GM23338 (cell line): ENCODE measurements around the gene LHX1.
A peak's percentile ranks its signal among the peaks of the same experiment; 100 is the strongest.

Experiments
- CREB1 ChIP-seq: fragments of 250-450 bp; sonication (Bioruptor Pico); IDR thresholded peaks from 2 replicates; pipeline ENCODE4 v1.5.0; 2020; ENCODE audit warnings: low read depth, mild to moderate bottlenecking, moderate library complexity
- EZH2 ChIP-seq: fragments of 200-600 bp; sonication (generic); IDR thresholded peaks from one replicate; pipeline ENCODE4 v1.8.0; 2017; ENCODE audit warnings: antibody characterized with exemption, mild to moderate bottlenecking, low read depth; ENCODE audit not compliant: unreplicated experiment
- EZH2phosphoT487 ChIP-seq: fragments of 200-600 bp; sonication (generic); IDR thresholded peaks from one replicate; pipeline ENCODE4 v1.8.1; 2018; ENCODE audit warnings: antibody characterized with exemption; ENCODE audit not compliant: unreplicated experiment
- JUNB ChIP-seq: IDR thresholded peaks from one replicate; pipeline ENCODE4 v1.6.1; 2016; ENCODE audit warnings: antibody characterized with exemption; ENCODE audit not compliant: unreplicated experiment
- POLR2AphosphoS5 ChIP-seq: IDR thresholded peaks from 2 replicates; pipeline ENCODE4 v1.6.1; 2016; ENCODE audit warnings: antibody characterized with exemption, low read depth
- STAT1 ChIP-seq: IDR thresholded peaks from one replicate; pipeline ENCODE4 v1.6.1; 2016; ENCODE audit warnings: antibody characterized with exemption; ENCODE audit not compliant: unreplicated experiment
- ZNF331 ChIP-seq: fragments of 250-450 bp; sonication (Bioruptor Pico); IDR thresholded peaks from 2 replicates; pipeline ENCODE4 v1.5.0; 2020; ENCODE audit warnings: low read depth, mild to moderate bottlenecking, moderate library complexity
- TF ChIP-seq, protein P1 (sequence below), 2 experiments: fragments of 200-600 bp in 1 of 2; sonication (generic) in 1 of 2; conservative IDR thresholded peaks; 2 replicates each; pipeline versions ENCODE4 v1.5.1 to v1.6.1; 2016 to 2017; ENCODE audit warnings: antibody characterized with exemption in 2 of 2, low read depth in 2 of 2, mild to moderate bottlenecking in 2 of 2, moderate library complexity in 1 of 2
- TF ChIP-seq, protein P2 (sequence below): IDR thresholded peaks from one replicate; pipeline ENCODE4 v1.6.1; 2018; ENCODE audit warnings: antibody characterized with exemption; ENCODE audit not compliant: unreplicated experiment
- TF ChIP-seq, protein P3 (sequence below): IDR thresholded peaks from 2 replicates; pipeline ENCODE4 v1.6.1; 2016; ENCODE audit warnings: antibody characterized with exemption
- TF ChIP-seq, protein P4 (sequence below): fragments of 250-450 bp; sonication (Bioruptor Pico); IDR thresholded peaks from 2 replicates; pipeline ENCODE4 v1.5.0; 2020; ENCODE audit warnings: mild to moderate bottlenecking, moderate library complexity

DNA sequence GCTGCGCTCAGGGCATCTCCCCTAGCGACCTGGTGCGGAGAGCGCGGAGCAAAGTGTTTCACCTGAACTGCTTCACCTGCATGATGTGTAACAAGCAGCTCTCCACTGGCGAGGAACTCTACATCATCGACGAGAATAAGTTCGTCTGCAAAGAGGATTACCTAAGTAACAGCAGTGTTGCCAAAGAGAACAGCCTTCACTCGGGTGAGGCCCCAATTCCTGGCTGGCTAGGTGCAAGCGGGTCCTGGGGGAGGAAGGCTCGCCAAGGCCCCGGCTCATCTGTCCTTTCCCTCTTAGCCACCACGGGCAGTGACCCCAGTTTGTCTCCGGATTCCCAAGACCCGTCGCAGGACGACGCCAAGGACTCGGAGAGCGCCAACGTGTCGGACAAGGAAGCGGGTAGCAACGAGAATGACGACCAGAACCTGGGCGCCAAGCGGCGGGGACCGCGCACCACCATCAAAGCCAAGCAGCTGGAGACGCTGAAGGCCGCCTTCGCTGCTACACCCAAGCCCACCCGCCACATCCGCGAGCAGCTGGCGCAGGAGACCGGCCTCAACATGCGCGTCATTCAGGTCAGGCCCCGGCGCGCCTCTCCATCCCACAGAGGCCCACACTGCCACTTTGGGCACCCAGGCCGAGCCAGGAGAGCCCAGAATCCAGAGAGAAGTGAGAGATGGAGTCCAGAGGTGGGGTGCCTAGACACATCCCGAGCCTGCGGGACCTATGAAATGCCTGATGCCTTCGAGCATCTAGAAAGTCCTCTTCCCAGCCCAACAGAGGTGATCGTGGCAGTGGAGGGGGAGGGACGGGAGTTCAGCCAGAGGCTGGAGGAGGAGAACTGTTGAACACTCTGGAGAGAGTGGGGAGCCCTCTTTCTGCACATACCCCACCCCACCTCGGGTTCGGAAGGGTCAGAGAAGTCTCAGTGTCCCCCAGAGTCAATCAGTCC, 3.3 kb downstream of the LHX1 start:
- TF ChIP-seq, protein P1, sequence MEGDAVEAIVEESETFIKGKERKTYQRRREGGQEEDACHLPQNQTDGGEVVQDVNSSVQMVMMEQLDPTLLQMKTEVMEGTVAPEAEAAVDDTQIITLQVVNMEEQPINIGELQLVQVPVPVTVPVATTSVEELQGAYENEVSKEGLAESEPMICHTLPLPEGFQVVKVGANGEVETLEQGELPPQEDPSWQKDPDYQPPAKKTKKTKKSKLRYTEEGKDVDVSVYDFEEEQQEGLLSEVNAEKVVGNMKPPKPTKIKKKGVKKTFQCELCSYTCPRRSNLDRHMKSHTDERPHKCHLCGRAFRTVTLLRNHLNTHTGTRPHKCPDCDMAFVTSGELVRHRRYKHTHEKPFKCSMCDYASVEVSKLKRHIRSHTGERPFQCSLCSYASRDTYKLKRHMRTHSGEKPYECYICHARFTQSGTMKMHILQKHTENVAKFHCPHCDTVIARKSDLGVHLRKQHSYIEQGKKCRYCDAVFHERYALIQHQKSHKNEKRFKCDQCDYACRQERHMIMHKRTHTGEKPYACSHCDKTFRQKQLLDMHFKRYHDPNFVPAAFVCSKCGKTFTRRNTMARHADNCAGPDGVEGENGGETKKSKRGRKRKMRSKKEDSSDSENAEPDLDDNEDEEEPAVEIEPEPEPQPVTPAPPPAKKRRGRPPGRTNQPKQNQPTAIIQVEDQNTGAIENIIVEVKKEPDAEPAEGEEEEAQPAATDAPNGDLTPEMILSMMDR (conservative IDR thresholded peaks at IDR 0.05; ENCODE audit: low read depth in 2 of 2): no peak
- TF ChIP-seq EZH2 (peak; percentile 99), POLR2AphosphoS5 (no peak), STAT1 (no peak), EZH2phosphoT487 (peak; percentile 25), CREB1 (no peak), JUNB (no peak), ZNF331 (CRISPR knock-in tag) (no peak)
- TF ChIP-seq, protein P2, sequence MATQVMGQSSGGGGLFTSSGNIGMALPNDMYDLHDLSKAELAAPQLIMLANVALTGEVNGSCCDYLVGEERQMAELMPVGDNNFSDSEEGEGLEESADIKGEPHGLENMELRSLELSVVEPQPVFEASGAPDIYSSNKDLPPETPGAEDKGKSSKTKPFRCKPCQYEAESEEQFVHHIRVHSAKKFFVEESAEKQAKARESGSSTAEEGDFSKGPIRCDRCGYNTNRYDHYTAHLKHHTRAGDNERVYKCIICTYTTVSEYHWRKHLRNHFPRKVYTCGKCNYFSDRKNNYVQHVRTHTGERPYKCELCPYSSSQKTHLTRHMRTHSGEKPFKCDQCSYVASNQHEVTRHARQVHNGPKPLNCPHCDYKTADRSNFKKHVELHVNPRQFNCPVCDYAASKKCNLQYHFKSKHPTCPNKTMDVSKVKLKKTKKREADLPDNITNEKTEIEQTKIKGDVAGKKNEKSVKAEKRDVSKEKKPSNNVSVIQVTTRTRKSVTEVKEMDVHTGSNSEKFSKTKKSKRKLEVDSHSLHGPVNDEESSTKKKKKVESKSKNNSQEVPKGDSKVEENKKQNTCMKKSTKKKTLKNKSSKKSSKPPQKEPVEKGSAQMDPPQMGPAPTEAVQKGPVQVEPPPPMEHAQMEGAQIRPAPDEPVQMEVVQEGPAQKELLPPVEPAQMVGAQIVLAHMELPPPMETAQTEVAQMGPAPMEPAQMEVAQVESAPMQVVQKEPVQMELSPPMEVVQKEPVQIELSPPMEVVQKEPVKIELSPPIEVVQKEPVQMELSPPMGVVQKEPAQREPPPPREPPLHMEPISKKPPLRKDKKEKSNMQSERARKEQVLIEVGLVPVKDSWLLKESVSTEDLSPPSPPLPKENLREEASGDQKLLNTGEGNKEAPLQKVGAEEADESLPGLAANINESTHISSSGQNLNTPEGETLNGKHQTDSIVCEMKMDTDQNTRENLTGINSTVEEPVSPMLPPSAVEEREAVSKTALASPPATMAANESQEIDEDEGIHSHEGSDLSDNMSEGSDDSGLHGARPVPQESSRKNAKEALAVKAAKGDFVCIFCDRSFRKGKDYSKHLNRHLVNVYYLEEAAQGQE: no peak
- TF ChIP-seq, protein P3, sequence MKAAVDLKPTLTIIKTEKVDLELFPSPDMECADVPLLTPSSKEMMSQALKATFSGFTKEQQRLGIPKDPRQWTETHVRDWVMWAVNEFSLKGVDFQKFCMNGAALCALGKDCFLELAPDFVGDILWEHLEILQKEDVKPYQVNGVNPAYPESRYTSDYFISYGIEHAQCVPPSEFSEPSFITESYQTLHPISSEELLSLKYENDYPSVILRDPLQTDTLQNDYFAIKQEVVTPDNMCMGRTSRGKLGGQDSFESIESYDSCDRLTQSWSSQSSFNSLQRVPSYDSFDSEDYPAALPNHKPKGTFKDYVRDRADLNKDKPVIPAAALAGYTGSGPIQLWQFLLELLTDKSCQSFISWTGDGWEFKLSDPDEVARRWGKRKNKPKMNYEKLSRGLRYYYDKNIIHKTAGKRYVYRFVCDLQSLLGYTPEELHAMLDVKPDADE: no peak
- TF ChIP-seq, protein P4, sequence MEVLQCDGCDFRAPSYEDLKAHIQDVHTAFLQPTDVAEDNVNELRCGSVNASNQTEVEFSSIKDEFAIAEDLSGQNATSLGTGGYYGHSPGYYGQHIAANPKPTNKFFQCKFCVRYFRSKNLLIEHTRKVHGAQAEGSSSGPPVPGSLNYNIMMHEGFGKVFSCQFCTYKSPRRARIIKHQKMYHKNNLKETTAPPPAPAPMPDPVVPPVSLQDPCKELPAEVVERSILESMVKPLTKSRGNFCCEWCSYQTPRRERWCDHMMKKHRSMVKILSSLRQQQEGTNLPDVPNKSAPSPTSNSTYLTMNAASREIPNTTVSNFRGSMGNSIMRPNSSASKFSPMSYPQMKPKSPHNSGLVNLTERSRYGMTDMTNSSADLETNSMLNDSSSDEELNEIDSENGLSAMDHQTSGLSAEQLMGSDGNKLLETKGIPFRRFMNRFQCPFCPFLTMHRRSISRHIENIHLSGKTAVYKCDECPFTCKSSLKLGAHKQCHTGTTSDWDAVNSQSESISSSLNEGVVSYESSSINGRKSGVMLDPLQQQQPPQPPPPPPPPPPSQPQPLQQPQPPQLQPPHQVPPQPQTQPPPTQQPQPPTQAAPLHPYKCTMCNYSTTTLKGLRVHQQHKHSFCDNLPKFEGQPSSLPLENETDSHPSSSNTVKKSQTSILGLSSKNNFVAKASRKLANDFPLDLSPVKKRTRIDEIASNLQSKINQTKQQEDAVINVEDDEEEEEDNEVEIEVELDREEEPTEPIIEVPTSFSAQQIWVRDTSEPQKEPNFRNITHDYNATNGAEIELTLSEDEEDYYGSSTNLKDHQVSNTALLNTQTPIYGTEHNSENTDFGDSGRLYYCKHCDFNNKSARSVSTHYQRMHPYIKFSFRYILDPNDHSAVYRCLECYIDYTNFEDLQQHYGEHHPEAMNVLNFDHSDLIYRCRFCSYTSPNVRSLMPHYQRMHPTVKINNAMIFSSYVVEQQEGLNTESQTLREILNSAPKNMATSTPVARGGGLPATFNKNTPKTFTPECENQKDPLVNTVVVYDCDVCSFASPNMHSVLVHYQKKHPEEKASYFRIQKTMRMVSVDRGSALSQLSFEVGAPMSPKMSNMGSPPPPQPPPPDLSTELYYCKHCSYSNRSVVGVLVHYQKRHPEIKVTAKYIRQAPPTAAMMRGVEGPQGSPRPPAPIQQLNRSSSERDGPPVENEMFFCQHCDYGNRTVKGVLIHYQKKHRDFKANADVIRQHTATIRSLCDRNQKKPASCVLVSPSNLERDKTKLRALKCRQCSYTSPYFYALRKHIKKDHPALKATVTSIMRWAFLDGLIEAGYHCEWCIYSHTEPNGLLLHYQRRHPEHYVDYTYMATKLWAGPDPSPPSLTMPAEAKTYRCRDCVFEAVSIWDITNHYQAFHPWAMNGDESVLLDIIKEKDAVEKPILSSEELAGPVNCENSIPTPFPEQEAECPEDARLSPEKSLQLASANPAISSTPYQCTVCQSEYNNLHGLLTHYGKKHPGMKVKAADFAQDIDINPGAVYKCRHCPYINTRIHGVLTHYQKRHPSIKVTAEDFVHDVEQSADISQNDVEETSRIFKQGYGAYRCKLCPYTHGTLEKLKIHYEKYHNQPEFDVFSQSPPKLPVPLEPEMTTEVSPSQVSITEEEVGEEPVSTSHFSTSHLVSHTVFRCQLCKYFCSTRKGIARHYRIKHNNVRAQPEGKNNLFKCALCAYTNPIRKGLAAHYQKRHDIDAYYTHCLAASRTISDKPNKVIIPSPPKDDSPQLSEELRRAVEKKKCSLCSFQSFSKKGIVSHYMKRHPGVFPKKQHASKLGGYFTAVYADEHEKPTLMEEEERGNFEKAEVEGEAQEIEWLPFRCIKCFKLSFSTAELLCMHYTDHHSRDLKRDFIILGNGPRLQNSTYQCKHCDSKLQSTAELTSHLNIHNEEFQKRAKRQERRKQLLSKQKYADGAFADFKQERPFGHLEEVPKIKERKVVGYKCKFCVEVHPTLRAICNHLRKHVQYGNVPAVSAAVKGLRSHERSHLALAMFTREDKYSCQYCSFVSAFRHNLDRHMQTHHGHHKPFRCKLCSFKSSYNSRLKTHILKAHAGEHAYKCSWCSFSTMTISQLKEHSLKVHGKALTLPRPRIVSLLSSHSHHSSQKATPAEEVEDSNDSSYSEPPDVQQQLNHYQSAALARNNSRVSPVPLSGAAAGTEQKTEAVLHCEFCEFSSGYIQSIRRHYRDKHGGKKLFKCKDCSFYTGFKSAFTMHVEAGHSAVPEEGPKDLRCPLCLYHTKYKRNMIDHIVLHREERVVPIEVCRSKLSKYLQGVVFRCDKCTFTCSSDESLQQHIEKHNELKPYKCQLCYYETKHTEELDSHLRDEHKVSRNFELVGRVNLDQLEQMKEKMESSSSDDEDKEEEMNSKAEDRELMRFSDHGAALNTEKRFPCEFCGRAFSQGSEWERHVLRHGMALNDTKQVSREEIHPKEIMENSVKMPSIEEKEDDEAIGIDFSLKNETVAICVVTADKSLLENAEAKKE (CRISPR knock-in tag): no peak
